Common myeloid progenitor, CD34-positive (primary cell): ENCODE data around the gene PALMD.
A peak's percentile ranks its signal among the peaks of the same experiment; 100 is the strongest.

Experiments used
- CTCF ChIA-PET: fragments of 350-600 bp; sonication (Branson Sonifier 250); formaldehyde crosslinking; loops from one replicate; lab custom pipeline; 2021; ENCODE audit warnings: antibody characterized with exemption; lab: Charles Lee
- POLR2A ChIA-PET: fragments of 350-600 bp; sonication (Branson Sonifier 250); formaldehyde crosslinking; loops from one replicate; lab custom pipeline; 2021; ENCODE audit warnings: antibody characterized with exemption; lab: Charles Lee
- DNase-seq, 3 donors: peaks; one replicate each; pipeline versions ENCODE4 v3.0.0 to v3.0.0-alpha.2; 2013
- H3K27ac ChIP-seq, 2 experiments: 1 replicate in 1 of 2; 2 replicates in 1 of 2; pipeline ENCODE4 v1.7.0; 2013; ENCODE audit warnings: inconsistent platforms in 2 of 2, low read length in 2 of 2, mild to moderate bottlenecking in 2 of 2, low read depth in 1 of 2, moderate library complexity in 1 of 2; ENCODE audit not compliant: severe bottlenecking in 2 of 2, insufficient read depth in 1 of 2, poor library complexity in 1 of 2
- H3K27me3 ChIP-seq, 5 experiments: replicated peaks in 2 of 5; 1 replicate in 3 of 5; 2 replicates in 2 of 5; pipeline versions ENCODE4 v1.6.1 to v1.7.0; 2013; ENCODE audit warnings: low read length in 4 of 5, mild to moderate bottlenecking in 2 of 5, moderate library complexity in 2 of 5, inconsistent platforms in 1 of 5; ENCODE audit not compliant: insufficient read depth in 5 of 5, control insufficient read depth in 4 of 5
- H3K36me3 ChIP-seq, 4 experiments: 1 replicate in 2 of 4; 2 replicates in 2 of 4; pipeline versions ENCODE4 v1.6.1 to v1.7.0; 2013; ENCODE audit warnings: low read length in 3 of 4, control low read depth in 1 of 4, mild to moderate bottlenecking in 1 of 4; ENCODE audit not compliant: control insufficient read depth in 4 of 4, insufficient read depth in 4 of 4
- H3K4me1 ChIP-seq, 4 experiments: 1 replicate in 3 of 4; 2 replicates in 1 of 4; pipeline versions ENCODE4 v1.6.1 to v1.7.1; 2013; ENCODE audit warnings: low read length in 3 of 4, mild to moderate bottlenecking in 3 of 4, control low read depth in 1 of 4, inconsistent platforms in 1 of 4, moderate library complexity in 1 of 4; ENCODE audit not compliant: control insufficient read depth in 4 of 4, insufficient read depth in 4 of 4; ENCODE audit errors: control extremely low read depth in 1 of 4
- H3K4me3 ChIP-seq, 7 experiments: 1 replicate in 4 of 7; 2 replicates in 3 of 7; pipeline versions ENCODE4 v1.5.1 to v1.7.0; 2013; ENCODE audit warnings: mild to moderate bottlenecking in 7 of 7, low read length in 6 of 7, moderate library complexity in 6 of 7, inconsistent platforms in 2 of 7, low read depth in 2 of 7, control low read depth in 1 of 7; ENCODE audit not compliant: insufficient read depth in 4 of 7, control insufficient read depth in 1 of 7; ENCODE audit errors: extremely low read depth in 1 of 7
- H3K9me3 ChIP-seq, 5 experiments: 1 replicate in 4 of 5; 2 replicates in 1 of 5; pipeline versions ENCODE4 v1.6.1 to v1.7.1; 2013; ENCODE audit warnings: low read length in 4 of 5, mild to moderate bottlenecking in 2 of 5, inconsistent platforms in 1 of 5, low read depth in 1 of 5, moderate library complexity in 1 of 5; ENCODE audit not compliant: control insufficient read depth in 4 of 5, insufficient read depth in 2 of 5; ENCODE audit errors: control extremely low read depth in 1 of 5
- WGBS: methylation state at CpG from one replicate; pipeline ENCODE4 v1.1.5; 2013; ENCODE audit not compliant: insufficient coverage; 5-methylcytosine and 5-hydroxymethylcytosine counted together

The PALMD gene

DNA sequence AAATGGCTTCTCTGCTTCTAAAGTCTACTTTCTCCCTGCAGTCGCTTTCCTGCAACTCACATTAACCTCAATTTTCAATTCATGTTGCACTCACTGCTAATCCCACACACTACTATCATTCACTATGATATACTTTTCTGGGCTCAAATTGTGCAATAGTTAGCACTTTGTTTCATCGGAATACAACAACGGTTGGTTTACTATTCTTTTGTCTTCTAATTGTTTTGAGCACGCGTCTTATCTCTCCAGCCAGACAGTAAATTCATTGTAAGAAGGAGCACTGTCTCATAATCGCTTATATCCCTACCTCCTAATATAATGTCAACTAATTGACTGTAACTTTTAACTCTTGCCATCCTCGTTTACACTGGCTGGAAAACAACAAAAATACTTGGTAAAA is 3.9 kb upstream of the PALMD start:
- H3K4me3 ChIP-seq: no peak overlapping the region
- H3K4me1 ChIP-seq: no peaks in the 10 kb centered on the region
- DNase-seq: no peak
- 58% methylated on average over 3 of the region's 7 CpGs for WGBS
- H3K9me3 ChIP-seq: no peaks in the 10 kb centered on the region
- no peaks in the 10 kb centered on the region for H3K36me3 ChIP-seq
- POLR2A ChIA-PET: no interaction called here
- no peak overlapping the region for H3K27ac ChIP-seq
- CTCF ChIA-PET: no interaction called here
- peaks cover 6 to 14% (median 8%) of the 10 kb centered on the region in 5 experiments for H3K27me3 ChIP-seq

DNA sequence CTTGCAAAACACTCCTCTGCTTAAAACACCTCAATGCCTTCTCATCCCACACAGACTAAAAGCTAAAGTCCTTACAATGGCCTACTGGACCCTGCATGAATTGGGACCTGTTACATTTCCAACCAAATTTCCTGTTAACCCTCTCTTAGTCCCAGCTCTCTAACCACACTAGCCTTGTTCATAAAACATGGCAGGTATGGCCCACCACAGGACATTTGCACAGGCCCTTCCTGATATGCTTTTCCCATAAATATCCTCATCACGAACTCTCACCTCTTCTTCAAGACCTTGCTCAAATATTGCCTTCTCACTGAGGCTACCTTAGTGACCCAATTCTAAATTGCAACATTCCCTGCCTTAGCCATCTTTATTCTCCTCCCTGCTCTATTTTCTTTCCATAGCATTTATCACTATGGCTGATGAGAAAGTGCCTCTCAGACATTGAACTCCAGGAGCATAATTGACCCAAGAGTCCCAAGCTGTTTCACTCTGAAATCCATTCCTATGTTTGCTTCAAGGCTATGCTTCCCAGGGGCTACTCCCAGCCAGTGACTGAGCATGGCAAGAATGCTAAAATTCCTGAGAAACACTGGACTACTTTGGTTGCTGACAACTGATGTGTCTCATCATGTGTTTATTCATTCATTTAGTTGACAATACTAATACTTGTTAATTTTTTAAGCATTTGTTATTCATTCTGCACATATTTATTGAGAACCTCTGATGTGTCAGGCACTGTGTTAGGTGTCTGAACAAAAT is 2.7 kb upstream of the PALMD start:
- CTCF ChIA-PET: no interaction called here
- Histone ChIP-seq H3K36me3 (no peaks in the 10 kb centered on the region), H3K27ac (no peak overlapping the region), H3K4me3 (no peak overlapping the region), H3K27me3 (peaks cover 7 to 17% (median 10%) of the 10 kb centered on the region in 5 experiments), H3K4me1 (no peaks in the 10 kb centered on the region), H3K9me3 (no peaks in the 10 kb centered on the region)
- POLR2A ChIA-PET: no interaction called here
- 88% methylated on average over 1 of the region's 1 CpG for WGBS
- DNase-seq: no peak

DNA sequence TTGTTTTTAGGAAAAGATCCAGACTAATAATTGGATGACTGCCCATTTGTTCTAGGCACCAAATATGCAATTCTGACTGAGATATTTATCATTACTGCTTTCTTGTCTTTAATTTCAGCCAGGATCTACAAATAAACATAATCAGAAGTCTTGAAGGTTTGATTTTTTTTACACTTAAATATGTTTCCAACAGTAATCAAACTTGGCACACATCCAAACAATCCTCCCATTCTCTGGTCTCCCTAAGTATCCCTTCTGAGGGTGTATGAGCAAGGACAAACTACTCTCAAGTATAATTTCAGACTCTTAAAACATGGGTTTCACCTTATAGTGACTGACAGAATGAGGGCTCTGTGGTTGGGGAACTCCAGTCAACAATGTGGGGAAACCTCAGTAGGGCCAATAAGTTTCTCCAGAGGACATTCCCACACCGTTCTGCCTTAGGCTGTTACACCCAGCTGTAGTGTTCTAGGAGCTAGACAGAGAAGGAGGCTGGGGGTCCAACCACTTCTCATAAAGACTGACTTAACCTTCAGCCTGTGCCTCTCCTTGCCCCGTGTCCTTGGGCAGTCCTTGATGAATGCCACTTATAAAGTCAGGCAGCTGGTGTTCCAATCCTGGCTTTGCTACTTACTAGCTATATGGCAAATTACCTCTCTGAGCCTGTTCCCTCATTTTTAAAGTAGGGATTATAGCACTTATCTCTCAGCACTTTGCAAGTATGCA is 1.5 kb upstream of the PALMD start:
- Histone ChIP-seq H3K4me3 (no peak overlapping the region), H3K27ac (no peak overlapping the region), H3K4me1 (no peaks in the 10 kb centered on the region), H3K36me3 (no peaks in the 10 kb centered on the region), H3K9me3 (no peaks in the 10 kb centered on the region), H3K27me3 (peaks cover 7 to 18% (median 10%) of the 10 kb centered on the region in 5 experiments)
- ChIA-PET POLR2A (no interaction called here), CTCF (interaction anchor here (0.6 kb wide), 1 partner anchor 41 kb away, joined by 3 read pairs; no protein-coding TSS in a partner anchor)
- WGBS: 92% methylated on average over 2 of the region's 2 CpGs
- DNase-seq: no peak

DNA sequence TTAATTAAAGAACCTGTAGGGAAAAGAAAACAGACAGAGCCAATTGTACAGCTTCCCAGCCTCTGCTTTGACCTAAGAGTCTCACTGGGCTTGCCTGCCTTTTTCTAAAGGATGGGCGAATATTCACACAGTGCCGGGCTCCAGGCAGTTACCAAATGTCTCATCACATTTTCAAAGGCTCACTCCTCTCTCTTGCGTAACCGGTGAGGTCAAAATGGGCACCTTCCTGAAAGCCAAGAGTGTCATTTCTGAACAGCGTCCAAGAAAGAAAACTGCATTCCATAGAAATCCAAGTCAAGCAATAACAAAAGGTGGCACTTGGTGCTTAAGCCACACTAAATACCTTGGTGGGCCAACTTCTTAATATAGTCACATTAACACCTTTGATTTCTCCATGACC is 710 bp upstream of the PALMD start:
- Histone ChIP-seq H3K27me3 (peaks cover 7 to 18% (median 10%) of the 10 kb centered on the region in 5 experiments), H3K4me3 (no peak overlapping the region), H3K4me1 (no peaks in the 10 kb centered on the region), H3K9me3 (no peaks in the 10 kb centered on the region), H3K36me3 (no peaks in the 10 kb centered on the region), H3K27ac (no peak overlapping the region)
- DNase-seq: no peak
- WGBS: 91% methylated on average over 5 of the region's 5 CpGs
- POLR2A ChIA-PET: no interaction called here
- CTCF ChIA-PET: interaction anchor here (0.6 kb wide), 1 partner anchor 41 kb away, joined by 3 read pairs; no protein-coding TSS in a partner anchor

DNA sequence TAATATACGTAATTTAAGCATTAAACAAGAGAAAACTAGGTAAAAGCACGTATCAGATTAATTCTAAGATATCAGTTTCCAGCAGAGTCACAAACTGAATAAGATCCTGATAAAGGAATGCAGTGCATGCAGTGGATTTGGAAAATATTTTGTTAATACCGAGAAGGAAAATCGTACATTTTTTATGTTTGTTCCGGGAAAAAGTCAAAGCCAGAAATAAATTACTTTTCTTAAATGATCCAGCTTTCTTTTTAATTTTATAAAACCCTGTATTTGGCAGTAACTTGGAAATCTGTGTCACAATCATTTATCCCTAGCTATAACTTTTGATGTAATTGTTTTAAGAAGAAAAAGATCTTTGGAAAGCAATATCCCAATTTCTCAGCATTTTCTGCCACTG is 955 bp downstream of the PALMD start:
- Histone ChIP-seq H3K27ac (peak overlapping the region in 1 of 2 experiments; percentile 57), H3K4me3 (no peak overlapping the region), H3K4me1 (no peaks in the 10 kb centered on the region), H3K27me3 (peaks cover 4 to 18% (median 8%) of the 10 kb centered on the region in 5 experiments), H3K36me3 (no peaks in the 10 kb centered on the region), H3K9me3 (no peaks in the 10 kb centered on the region)
- no peak for DNase-seq
- CTCF ChIA-PET: interaction anchor here (1.5 kb wide), 1 partner anchor 12 kb away, joined by 7 read pairs; no protein-coding TSS in a partner anchor
- no CpG with 5 or more reads among the region's 5 CpGs for whole genome bisulfite sequencing
- POLR2A ChIA-PET: no interaction called here

DNA sequence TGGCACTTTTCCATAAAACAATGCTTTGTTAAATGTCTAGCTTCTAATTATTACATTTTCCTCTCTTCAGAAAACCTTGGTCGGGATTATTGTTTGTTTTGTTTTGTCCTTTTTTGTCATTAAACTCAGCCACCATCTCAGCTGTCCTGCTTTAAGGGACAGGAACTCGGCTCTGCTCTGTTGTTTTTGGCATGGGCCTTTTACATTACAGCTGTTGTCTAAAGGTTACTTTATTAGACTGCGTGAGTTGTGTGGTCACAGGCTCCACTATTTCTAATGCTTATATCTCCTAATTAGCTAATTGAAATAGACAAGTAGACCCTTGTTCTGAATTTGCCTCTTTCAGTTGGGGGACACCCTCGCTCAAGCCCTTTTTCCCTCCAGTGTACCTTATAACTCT is 1.6 kb downstream of the PALMD start:
- 100% methylated on average over 2 of the region's 4 CpGs for WGBS
- Histone ChIP-seq H3K4me1 (no peaks in the 10 kb centered on the region), H3K27me3 (peaks cover 4 to 18% (median 8%) of the 10 kb centered on the region in 5 experiments), H3K9me3 (no peaks in the 10 kb centered on the region), H3K36me3 (no peaks in the 10 kb centered on the region), H3K4me3 (no peak overlapping the region), H3K27ac (peak overlapping the region in 1 of 2 experiments; percentile 57)
- CTCF ChIA-PET: interaction anchor here (1.2 to 1.5 kb wide), 2 partner anchors 11 to 32 kb away, joined by 4 to 7 read pairs; no protein-coding TSS in a partner anchor
- POLR2A ChIA-PET: no interaction called here
- no peak for DNase-seq

DNA sequence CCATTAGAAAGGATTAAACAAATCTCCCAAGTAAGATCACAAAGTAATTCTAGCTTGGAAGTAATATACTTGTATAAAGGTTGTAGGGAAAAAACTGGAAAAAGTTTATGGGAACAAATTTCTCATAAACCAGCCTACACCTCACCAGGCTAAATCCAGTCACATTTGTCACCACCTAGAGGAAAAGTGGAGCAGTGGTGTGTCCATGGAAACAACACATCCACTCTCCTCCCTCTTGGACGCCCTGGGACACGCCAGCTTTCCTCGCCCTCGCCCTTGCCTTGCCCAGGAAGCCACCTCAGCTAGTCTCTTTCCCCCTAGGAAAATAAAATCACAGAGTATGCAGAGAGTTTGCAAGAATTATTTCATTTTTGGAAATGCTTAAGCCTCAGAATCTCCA is 2.2 kb downstream of the PALMD start:
- CTCF ChIA-PET: interaction anchor here (1.2 to 1.5 kb wide), 2 partner anchors 11 to 32 kb away, joined by 4 to 7 read pairs; no protein-coding TSS in a partner anchor
- Histone ChIP-seq H3K27me3 (peaks cover 4 to 18% (median 8%) of the 10 kb centered on the region in 5 experiments), H3K9me3 (no peaks in the 10 kb centered on the region), H3K4me3 (no peak overlapping the region), H3K4me1 (no peaks in the 10 kb centered on the region), H3K27ac (no peak overlapping the region), H3K36me3 (no peaks in the 10 kb centered on the region)
- POLR2A ChIA-PET: no interaction called here
- 84% methylated on average over 4 of the region's 4 CpGs for WGBS
- no peak for DNase-seq
